Measurements from ENCODE around the gene NEURL1. TPM values are rescaled to one million over a fixed set of nuclear protein-coding genes. Genes with fewer than 3 reads are reported as not detected.

Gene NEURL1
- total RNA-seq, 1 donor from 2014 or later: 4.2 TPM

DNA sequence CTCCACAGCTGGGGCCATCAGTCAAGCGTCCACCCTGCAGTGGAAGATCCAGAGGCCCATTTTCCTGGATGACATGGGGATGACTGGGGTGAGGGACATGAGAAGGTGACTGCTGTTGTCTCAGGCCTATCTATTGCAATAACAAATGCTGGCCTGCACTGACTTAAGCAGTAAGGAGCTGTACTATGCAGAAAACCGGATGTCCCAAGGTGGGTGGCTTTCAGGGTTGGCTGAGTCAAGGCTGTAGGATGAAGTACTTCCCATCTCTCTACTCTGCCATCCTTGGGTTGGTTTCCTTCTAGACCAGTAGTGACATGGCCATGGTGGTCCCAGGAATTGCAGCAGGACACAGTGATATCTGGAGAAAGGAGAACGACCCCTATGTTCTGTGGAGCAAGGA, 48.1 kb downstream of the NEURL1 start:
- H3K4me3 ChIP-seq: no peak overlapping the region
- H3K27ac ChIP-seq: no peak overlapping the region
- no peaks in the 10 kb centered on the region for H3K9me3 ChIP-seq
- H3K27me3 ChIP-seq: no peaks in the 10 kb centered on the region
- peaks cover 12% of the 10 kb centered on the region for H3K4me1 ChIP-seq
- TF ChIP-seq, protein P1, sequence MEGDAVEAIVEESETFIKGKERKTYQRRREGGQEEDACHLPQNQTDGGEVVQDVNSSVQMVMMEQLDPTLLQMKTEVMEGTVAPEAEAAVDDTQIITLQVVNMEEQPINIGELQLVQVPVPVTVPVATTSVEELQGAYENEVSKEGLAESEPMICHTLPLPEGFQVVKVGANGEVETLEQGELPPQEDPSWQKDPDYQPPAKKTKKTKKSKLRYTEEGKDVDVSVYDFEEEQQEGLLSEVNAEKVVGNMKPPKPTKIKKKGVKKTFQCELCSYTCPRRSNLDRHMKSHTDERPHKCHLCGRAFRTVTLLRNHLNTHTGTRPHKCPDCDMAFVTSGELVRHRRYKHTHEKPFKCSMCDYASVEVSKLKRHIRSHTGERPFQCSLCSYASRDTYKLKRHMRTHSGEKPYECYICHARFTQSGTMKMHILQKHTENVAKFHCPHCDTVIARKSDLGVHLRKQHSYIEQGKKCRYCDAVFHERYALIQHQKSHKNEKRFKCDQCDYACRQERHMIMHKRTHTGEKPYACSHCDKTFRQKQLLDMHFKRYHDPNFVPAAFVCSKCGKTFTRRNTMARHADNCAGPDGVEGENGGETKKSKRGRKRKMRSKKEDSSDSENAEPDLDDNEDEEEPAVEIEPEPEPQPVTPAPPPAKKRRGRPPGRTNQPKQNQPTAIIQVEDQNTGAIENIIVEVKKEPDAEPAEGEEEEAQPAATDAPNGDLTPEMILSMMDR (IDR thresholded peaks at IDR 0.05): no peak
- TF ChIP-seq POLR2AphosphoS5 (IDR thresholded peaks at IDR 0.05; ENCODE audit: insufficient read depth in 1 of 2, low read depth in 1 of 2) (no peak), POLR2A (IDR thresholded peaks at IDR 0.05) (no peak)
- no peak for DNase-seq (ENCODE audit: extremely low spot score in 2 of 2)
- intact Hi-C loops (cut with DNase I): no loop called here
- no peaks in the 10 kb centered on the region for H3K36me3 ChIP-seq

DNA sequence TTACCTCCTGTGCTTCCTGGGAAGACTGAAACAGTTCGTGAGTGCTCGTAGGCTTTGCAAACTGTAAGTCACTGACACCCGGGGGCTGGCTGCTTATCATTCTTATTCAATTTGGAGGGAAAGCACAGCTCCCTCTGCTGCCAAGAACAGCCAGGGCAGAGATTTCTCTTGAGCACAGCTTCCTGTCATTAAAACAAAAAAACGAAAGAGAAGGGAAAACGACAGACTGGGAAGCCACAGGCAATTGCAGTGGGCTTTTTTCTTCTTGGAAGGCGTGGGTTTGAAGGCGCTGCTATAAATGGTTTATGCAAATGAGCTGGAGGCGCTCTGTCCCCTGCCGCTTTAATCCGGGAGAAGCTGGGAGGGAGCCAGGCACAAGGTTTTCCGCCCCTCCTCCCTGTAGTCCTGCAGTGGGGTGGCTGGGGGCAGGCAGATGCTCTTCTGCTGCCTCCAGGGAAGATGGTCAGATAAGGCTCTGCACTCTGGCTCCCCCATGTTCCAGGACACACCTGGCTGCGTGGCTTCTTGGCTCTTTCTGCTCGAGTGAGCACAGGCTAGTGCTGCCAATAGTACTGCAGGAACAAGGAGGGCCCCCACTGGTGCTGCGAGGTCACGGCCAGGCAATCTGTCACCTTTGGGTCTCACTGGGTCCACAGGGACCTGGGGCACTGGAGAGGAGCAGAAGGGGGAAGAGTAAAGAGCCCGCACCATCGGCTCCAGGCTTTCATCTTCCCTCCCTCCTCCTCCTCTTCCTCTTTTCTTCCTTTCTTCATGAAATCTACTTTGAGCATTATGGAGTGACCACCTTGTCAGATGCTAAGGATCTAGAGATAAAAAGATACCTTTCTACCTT, 49.5 kb downstream of the NEURL1 start:
- TF ChIP-seq POLR2A (IDR thresholded peaks at IDR 0.05): no peak
- TF ChIP-seq, protein P1 (IDR thresholded peaks at IDR 0.05): no peak
- no peak for TF ChIP-seq POLR2AphosphoS5 (IDR thresholded peaks at IDR 0.05; ENCODE audit: insufficient read depth in 1 of 2, low read depth in 1 of 2)
- H3K36me3 ChIP-seq: no peaks in the 10 kb centered on the region
- H3K27me3 ChIP-seq: no peaks in the 10 kb centered on the region
- peak in 1 of 2 donors; percentile 81 for DNase-seq (ENCODE audit: extremely low spot score in 2 of 2)
- H3K9me3 ChIP-seq: no peaks in the 10 kb centered on the region
- intact Hi-C loops (cut with DNase I): no loop called here
- H3K27ac ChIP-seq: no peak overlapping the region
- peak overlapping the region; percentile 29 to 39 for H3K4me3 ChIP-seq
- H3K4me1 ChIP-seq: peaks cover 19% of the 10 kb centered on the region

DNA sequence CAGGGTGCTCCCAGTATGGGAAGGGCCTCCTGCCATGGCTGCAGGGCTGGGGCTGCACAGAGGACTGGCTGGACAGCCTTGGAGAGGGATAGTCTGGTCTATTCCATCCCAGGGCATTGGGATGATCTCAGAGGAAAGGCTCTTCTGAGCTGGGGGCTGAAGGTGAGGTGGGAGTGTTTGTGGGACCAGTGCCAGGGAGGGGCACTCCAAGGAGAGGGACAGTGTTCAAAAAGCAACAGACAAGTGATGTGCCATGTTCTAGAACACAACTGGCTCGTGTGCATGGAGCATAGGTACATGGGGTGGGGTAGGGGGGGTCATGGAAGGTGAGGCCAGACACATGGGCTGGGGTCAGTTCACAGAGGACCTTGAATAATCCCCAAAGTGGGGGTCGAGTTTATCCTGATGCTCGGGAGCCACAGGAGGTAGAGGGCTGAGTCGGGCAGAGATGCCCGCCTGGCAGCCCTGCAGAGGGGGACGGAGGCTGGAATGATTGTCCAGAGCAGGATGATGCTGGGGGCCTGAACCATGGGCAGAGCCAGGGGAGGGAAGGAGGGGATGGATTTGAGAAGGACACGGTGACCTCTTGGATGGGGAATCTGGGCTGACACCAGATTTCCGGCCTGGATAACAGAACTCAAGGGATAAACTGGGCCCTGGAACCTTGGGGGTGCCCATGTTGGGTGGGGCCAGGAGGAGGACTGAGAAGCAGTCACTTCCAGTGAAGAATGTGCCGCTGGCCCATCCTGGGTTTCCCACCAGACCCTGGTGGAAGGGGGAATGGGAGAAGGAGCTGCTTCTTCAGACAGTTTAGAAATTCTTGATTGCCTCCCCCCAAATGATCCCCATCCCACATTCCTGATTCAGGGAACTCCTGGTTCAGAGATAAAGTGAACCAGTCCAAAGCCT, 50.4 kb downstream of the NEURL1 start:
- DNase-seq (ENCODE audit: extremely low spot score in 2 of 2): peak; percentile 58 to 83
- Histone ChIP-seq H3K4me1 (peaks cover 19% of the 10 kb centered on the region), H3K27ac (no peak overlapping the region), H3K36me3 (no peaks in the 10 kb centered on the region), H3K27me3 (no peaks in the 10 kb centered on the region), H3K9me3 (no peaks in the 10 kb centered on the region), H3K4me3 (no peak overlapping the region)
- intact Hi-C loops (cut with DNase I): no loop called here
- no peak for TF ChIP-seq POLR2A (IDR thresholded peaks at IDR 0.05)
- TF ChIP-seq, protein P1 (IDR thresholded peaks at IDR 0.05): no peak
- no peak for TF ChIP-seq POLR2AphosphoS5 (IDR thresholded peaks at IDR 0.05; ENCODE audit: insufficient read depth in 1 of 2, low read depth in 1 of 2)

DNA sequence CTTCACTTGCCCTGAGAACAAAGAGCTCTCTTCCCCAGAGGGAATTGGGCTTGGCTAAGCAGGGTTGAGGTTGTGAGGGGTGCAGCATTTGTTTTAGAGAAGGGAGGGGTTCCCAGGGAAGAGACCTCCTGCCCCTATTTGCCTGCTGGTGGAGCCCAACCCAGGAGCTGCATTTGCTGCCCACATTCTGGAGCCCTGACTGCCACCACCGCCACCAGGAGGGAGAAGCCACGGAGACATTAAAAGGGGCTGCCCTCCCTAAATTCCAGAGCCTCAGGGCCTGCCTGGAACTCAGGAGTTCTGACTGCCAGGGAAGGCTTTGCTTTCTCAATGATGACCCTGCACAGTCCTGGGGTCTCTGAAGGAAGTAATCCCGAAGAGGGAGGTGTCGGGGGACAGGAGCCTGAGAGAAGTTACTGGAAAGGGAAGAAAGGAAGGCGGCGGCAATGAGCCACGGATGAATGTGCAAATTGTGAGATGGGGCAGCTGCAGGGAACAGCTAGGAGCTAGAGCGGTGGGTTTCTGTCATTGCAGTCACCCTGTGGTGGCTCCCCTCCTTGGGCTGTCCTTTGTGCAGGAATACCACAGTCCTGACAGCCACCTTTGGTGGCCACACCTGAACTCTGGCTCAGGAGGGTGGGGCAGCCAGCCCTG, 51.3 kb downstream of the NEURL1 start:
- TF ChIP-seq POLR2A (IDR thresholded peaks at IDR 0.05): no peak
- TF ChIP-seq, protein P1 (IDR thresholded peaks at IDR 0.05): no peak
- TF ChIP-seq POLR2AphosphoS5 (IDR thresholded peaks at IDR 0.05; ENCODE audit: insufficient read depth in 1 of 2, low read depth in 1 of 2): no peak
- DNase-seq (ENCODE audit: extremely low spot score in 2 of 2): peak in 1 of 2 donors; percentile 67
- intact Hi-C loops (cut with DNase I): no loop called here
- H3K4me3 ChIP-seq: no peak overlapping the region
- H3K27me3 ChIP-seq: no peaks in the 10 kb centered on the region
- H3K27ac ChIP-seq: no peak overlapping the region
- H3K36me3 ChIP-seq: no peaks in the 10 kb centered on the region
- H3K4me1 ChIP-seq: peaks cover 19% of the 10 kb centered on the region
- no peaks in the 10 kb centered on the region for H3K9me3 ChIP-seq

Measured in vagina (tissue), 2 donors.